Smooth muscle cell of the brain vasculature (primary cell): ENCODE measurements around the gene RTRAF.
A peak's percentile ranks its signal among the peaks of the same experiment; 100 is the strongest.

Experiments used
- DNase-seq: peaks from one replicate; pipeline ENCODE4 v3.0.0-alpha.2; 2012; ENCODE audit warnings: low read depth, low spot score

The RTRAF gene

DNA sequence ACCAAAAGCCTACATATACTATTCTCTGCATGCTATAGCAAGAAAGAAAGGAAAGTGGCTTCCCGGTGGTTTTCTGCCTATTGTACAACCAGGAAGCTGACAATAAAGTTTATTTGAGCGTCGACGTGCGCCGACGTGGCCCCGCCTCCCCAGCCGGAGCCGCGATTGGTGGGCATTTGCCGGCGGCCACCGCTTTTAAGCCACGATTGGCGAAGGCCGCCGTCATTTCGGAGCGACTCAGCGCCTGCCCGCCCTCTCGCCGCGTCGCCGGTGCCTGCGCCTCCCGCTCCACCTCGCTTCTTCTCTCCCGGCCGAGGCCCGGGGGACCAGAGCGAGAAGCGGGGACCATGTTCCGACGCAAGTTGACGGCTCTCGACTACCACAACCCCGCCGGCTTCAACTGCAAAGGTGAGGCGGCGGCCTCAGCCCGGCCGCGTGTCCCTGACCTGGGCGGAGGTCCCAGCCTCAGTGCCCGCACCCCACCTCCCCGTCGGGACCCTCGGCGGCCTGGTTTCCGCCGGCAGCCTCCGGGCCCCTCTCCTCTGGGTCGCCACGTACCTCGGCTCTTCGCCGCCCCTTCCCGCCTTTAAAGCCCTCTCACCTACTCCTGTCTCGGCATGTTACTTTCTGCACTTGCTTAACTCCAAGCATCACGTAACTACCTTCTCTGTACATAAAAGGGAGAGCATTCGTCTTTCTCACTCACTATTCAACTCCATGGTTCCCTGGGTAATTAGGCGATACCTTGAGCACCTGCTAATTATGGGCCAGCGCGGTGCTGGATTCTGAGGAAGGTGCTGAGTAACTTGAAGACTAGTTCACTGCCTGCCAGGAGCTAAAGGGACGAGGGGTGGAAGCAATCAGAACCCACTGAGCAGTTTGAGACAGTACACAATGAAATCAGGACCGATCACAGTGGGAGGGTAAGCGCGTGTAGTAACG lies at the start of gene RTRAF:
Gene RTRAF (plus strand): TSS at position 254 of the 942 bp plus-strand sequence. CDS start 94 bp downstream, at position 348.
- peak; percentile 84 for DNase-seq

DNA sequence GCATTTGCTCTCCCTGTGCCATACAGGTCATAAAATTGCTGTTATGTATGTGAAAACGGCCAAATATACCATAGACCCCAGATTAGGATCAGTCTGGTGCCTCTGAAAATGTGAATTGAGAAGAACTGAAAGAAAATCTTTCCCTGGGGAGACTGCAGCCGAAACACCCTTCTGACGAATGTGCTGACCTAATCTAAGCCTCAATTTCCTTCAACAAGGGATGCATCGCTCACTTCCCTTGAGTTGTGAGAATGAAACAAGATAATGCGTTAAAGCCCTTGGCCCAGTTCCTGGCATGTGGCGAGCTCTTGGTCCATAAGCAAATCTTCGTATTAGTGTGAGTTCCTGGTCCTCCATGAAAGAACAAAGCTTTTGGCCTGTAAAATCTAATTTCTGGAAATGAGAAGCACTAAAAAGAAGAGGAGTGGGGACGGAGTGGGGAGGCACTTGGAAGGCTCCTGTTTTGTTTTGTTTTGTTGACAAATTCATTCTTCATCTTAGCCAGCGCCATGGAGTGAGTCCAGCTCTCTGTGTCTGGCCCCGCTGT lies 49.5 kb upstream of the RTRAF start:
- DNase-seq: no peak

DNA sequence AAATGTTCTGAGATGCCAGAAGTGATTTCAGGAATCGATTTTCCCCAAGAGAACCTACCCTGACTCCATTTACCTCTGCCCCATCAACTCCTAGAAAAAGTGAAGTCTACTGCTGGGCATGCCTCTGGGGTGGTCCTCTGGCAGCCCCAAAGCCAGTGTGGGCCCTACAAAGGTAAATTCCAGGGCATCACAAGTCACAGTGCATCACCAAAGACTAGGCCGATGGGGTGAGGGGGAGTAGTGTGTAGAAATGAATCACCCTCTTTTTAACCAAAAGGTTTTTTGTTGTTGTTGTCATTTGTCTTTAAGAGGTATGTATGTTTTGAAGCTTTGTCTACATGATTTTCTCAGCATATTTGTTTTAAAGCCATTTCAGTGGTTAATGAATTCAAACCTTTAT lies 46.4 kb upstream of the RTRAF start:
- no peak for DNase-seq

DNA sequence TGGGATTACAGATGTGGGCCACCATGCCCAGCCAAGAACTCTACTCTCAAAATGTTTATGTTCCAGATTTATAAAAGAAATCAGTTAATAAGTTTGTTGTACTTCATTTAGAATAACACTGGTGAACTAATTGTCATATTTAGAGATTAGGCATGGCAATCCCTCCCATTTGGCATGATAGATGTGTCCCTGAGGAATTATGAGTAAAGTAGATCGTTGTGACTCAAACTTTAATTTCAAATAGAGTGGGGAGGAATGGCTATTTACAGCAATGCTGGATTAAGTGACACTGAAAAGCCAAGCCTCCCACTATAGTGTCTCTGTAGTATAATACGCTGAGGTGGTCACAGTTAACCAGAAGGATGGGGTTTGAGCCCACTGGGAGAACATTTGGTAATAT lies 39.3 kb upstream of the RTRAF start:
- DNase-seq: no peak

DNA sequence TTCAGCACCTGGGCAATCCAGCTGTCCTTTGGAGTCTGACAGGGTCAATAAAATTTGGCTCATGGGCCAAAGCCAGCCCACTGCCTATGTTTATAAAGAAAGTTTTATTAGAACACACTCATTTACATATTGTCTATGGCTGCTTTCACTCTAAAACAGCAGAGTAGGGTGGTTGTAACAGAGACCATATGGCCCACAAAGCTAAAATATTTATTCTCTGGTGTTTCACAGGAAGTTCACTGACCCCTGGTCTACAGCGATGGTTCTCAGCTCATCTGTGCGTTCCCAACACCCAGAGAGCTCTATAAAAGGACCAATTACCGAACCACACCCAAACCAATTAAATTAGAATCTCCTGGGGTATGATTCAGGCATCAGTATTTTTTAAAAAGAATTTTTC lies 37.7 kb upstream of the RTRAF start:
- DNase-seq: no peak

DNA sequence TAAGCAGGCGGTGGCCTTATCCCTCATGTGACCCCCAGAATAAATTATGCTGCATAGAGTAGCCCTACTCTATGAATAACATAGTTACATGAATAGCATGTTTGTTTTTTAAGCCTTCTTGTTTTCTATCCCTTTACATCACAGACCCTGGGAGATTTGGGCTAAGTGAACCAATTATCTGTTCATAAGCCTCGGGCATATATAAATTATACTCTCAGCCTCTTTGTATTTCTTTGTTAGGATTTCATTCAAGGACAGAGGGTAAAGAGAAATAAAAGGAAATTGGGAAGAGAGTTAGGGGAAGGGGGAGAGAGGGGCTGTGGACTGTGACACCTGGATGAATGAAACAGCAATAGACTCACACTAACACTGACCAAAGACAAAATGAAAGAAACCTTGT lies 35.3 kb upstream of the RTRAF start:
- no peak for DNase-seq

DNA sequence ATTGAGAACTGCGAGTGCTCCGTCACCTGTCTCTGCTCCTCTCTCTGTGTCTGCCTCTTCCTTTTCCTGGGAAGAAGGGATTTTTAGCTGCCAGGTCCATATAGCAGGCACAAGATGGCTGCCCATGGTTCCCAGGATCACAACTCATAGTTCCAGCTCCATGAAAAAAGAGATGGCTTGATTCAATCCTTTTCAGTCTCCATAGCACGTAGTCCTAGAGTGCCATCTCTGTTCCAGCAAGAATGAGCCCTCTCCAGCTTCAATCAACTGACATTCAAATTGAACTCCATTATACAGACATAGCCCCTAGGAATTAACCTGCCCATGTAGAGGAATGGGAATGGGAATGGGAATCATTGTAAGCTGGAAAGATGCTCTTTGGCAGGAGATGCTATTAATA lies 34.7 kb upstream of the RTRAF start:
- no peak for DNase-seq

DNA sequence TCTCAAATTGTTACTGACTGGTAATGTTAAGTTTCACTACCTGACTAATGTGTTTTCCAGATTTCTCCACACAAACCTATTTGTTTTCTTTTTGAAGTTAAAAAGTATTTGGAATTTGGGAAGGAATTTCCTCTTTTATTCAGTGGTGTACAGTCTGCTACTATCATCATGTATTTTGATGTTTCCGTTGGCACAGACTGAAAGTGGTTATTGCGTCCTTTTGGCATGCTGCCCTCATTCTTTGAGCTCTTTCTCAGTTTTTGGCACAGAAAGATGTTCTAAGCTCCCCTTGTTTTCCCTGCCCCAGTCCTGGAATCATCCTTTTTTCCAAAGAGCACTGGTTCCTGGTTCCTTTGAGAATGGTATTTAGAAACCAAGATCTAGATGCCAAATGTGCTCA lies 31.4 kb upstream of the RTRAF start:
- no peak for DNase-seq

DNA sequence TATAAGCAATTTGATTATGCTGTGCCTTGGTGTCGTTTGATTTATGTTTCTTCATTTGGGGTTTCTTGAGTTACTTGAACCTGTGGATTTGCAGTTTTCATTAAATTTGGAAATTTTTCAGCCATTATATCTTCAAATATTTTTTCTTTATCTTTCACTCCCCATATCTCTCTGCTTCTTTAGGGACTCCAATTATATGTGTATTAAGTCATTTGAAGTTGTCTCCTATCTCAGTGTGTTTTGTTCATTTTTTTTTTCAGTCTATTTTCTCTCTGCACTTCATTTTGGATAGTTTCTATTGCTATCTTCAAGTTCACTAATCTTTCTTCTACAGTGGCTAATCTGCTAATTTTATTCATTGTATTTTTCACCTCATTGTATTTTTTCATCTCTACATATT lies 29.4 kb upstream of the RTRAF start:
- DNase-seq: no peak

DNA sequence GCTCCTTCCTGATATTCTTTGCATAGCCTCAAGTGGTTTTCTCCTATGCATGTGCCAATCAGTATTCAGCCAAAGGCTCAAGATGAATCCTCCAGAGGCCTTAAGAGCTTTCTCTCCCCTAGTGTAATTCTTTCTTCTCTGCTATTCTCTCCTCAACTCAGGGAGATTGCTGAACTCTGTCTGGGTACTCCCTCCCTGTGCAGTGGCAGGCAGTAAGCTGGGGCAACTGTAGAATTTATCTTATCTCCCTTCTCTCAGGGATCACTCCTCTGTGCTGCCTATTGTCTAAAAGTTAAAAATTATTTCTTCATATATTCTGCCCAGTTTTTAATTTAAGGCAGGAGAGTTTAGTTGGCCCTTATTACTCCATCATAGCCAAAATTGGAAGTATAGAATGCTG lies 28.5 kb upstream of the RTRAF start:
- no peak for DNase-seq

DNA sequence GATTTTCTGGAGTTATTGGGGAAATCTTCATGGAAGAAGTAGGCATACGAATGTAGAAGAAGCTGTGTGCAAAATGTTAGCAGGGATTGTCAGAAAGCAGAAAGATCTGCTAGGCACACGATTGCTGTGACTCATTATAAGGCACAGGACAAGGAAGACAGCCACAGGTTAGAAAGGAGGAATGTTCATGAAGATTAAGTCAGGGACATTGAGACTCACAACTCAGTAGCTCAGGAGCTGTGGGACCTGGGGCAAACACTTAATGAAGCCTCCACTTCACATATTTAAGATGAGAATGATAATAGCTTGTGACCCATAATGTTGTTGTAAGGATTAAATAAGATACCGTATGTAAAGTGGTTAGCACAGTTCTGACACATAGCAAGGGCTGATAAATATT lies 26.6 kb upstream of the RTRAF start:
- no peak for DNase-seq

DNA sequence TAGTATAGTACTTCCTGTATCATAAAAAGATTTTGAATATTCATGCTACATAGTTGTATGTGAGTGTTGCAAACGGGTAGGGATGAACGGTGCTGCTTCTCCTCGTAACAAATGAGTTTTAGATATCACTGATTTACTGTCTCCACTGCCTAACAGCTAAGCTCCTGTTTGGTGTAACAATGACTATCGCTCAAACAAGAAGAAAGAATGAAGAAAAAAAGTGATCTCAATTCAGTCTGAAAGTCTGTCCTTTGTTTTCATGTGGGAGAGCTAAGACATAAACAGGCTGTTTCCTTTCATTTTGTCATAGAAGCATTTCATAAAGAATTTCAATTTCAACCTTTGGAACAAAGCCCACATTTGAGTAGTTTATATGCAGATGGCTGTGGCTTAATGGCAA lies 26.1 kb upstream of the RTRAF start:
- DNase-seq: no peak

DNA sequence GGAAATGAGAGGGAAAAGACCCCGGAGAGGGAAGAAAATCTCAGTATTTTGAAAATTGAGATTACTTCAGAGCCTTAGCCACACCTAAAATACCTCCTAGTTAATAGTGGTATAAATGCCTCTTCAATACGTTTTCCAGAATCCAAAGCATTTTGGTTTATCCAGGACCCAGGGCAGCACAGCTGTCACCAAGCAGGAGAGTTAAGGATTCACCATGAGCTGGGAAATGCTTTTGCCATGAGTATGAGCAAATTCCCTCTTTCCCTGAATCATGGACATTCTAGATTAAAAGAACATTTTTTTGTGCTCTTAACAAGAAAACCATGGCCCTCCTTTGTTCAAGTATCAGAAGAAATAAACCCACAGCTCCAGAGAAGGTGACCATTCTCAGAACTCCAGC lies 21.8 kb upstream of the RTRAF start:
- no peak for DNase-seq

DNA sequence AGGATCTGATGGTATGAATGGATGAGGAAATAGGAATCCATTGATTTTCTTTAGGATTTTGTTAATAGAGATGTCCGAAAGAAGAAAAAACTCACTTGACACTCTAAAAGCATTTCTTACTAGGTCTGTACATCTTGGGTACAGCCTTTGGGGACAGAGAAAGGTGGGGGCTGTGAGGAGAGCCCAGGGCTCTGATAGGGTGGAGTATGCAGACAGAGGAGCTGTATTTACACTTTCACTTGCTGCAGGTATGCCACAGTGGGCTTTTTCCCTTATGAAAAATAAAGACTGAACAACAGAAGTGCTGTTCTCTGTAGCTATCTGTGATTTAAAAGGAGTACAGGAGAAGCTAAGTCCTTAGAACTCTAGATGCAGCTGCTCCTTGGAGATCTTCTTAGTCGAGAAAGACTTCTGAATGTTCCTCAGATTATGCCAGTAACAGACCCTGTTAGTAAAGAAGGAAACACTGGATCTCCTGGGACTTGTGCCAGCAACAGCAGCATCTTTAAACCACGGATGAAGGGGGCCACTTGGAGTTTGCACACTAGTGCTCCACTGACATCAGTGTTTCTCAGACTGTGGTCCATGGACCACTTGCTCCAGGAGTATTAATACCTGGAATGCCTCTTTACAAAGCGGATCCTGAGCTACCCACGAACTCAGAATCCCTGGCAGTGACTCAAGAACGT lies 19.4 kb upstream of the RTRAF start:
- no peak for DNase-seq

DNA sequence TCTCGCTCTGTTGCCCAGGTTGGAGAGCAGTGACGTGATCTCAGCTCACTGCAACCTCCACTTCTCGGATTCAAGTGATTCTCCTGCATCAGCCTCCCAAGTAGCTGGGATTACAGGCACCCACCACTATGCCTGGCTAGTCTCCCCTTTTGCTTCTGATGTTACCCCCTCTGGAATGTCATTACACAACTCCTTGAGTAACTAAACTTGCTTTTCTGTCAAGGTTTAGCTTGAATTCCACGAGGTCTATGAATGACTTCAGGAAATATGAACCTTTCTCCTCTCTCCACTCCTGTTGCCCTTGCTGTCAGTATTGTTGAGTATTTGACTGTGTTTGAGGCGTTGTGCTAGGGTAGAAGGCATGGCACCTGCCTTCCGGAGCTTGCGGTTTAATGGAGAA lies 16.8 kb upstream of the RTRAF start:
- DNase-seq: no peak

DNA sequence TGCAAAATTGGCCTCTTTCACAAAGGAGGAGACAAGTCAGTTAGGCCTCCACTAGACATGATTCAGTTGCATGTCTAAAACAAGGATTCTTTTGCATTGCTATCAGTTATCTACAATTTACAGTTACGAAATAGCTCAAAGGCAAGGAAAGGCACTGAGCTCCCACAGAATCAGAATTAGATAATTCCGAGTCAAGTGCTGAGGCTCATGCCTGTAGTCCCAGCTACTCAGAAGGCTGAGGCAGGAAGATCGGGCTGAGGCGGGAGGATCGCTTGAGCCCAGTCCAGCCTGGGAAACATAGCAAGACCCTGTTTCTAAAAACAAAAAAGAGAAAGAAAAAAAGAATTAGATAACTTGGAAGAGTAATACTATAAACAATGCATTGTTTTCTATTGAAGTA lies 12.3 kb upstream of the RTRAF start:
- no peak for DNase-seq

DNA sequence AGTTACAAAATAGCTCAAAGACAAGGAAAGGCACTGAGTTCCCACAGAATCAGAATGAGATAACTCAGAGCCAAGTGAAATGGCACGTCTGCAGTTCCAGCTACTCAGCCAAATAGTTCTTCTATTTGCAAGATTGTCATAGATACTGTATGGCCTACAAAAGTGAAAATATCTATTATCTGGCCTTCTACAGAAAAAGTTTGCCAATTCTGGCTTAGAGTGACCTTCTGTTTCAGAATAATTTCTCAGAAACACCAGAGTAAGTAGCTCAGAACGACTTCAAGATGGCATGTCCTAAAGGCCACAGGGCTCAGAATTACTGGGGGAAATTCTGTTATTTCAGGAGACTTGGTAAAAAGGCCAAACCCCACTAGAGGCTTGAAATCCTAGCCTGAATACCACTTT lies 10.7 kb upstream of the RTRAF start:
- no peak for DNase-seq

DNA sequence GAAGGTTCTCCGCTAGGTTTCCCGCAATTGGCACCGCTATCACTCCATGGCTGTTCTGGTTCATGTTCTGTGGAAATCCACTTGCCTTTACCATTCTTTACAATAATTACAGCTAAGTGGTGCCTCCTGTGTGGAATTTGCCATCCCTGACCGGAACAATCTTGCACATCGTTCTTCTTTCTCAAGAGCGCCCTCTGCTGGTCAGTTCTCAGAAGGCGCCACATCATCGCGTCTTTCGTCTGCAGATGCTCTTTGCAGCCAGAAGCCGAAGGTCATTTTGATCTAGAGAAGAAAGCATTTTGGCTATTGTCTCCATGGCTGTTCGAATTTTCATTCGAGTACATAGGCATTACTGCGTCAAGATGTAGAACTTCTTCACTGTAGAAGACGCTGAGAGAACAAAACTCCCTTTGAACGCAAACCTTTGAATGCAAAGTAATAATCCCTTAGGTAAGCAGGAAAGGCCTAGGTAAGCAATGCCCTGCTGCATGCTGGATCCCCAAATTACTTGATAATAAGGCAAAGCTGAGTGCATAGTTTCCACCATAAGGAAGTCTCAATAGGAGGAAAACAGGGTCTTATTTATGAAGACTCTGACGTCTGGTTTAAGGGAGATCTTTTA lies 10.1 kb upstream of the RTRAF start:
- peak; percentile 62 for DNase-seq

DNA sequence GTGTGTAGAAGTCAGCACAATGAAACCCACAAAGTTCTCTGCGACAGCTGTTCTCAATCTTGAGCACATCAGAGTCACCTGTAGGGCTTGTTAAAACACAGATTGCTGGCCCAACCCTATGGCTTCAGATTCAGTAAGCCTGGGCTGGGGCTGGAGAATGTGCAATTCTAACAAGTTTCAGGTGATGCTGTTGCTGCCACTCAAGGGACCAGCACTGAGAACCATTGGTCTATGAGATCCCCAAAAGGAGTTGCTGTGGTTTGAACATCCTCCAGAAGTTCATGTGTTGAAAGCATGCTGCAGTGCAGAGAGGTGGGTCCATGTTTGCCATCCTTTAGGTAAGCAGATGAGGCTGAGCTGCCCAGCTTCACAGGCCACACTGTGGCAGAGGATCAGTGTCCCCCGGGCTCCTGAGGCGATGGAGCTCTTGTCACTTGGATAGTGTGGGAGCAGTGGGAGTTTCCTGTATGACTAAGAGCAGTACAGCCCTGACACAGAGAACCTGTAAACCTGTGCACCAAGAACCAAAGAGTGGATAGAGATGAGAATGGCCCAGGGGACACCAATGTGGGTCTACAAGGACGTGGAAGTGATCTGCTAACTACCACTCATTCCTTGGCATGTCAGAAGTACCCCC lies 8.0 kb upstream of the RTRAF start:
- no peak for DNase-seq

DNA sequence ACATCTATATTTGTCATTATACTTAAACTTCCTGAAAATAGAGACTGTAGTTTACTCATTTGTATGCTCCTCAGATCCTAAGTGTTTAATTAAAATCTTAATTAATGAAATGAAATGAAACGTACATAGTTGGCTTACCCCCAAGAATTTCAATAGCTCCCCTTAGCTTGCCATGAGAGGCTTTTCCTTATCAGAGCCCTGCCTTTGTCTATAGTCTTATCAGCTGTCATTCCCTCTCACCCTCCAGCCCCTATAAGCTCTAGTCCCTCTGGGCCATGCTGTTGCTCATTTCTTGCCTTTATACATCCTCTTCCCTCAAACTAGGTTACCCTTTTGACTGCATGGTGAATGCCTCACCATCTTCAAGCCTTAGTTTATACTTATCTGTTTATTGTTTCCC lies 1.1 kb upstream of the RTRAF start:
- no peak for DNase-seq

DNA sequence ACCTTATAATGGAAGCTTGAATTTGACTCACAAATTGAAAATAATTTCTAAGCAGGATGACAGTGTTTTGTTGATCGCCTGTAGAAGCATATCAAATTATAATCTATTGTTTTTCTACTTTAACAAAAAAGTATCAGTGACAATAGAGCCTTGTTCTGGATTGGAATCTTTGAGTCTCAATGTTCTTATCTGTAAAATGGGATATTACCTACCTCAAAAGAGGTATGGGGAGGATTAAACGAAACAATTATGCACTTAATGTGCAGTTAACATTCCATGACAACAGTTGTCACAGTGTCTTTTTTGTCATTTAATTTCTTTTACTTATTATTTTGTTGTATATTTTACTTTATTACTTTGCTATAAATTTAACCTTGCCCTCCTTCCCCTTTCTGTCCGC lies 1.1 kb downstream of the RTRAF start:
- DNase-seq: no peak
